HepG2 (cell line): ENCODE results near the gene LGALS4.
"Not testable (repeated sequence)": the region's sequence is repeated elsewhere in the genome, so short reads cannot be mapped to it uniquely, and the experiment has no call there.

Source experiments
- BRCA1 ChIP-seq: sonication (generic); formaldehyde crosslinking; IDR thresholded peaks from 2 replicates; pipeline ENCODE4 v1.4.0; 2020; ENCODE audit warnings: missing genetic modification reagents
- ZNF274 ChIP-seq: sonication (generic); formaldehyde crosslinking; IDR thresholded peaks from 2 replicates; pipeline ENCODE4 v1.5.1; 2020; ENCODE audit warnings: mild to moderate bottlenecking, missing genetic modification reagents

- TF ChIP-seq ZNF274, BRCA1 (CRISPR knock-in tag): not testable (repeated sequence)
These were observed 16.5 kb upstream of the LGALS4 start for GRCh38 chr19:38829203-38829602.
